Hepatocyte (in vitro differentiated cells): Measurements from ENCODE around the gene YPEL4. TPM values are rescaled to one million over a fixed set of nuclear protein-coding genes. Genes with fewer than 3 reads are reported as not detected.
"Not testable (repeated sequence)": the region's sequence is repeated elsewhere in the genome, so short reads cannot be mapped to it uniquely, and the experiment has no call there.

Experiments used
- DNase-seq: peaks from one replicate; pipeline ENCODE4 v3.0.0-alpha.2; 2016; ENCODE audit warnings: low spot score
- H2AFZ ChIP-seq: fragments of 200-600 bp; sonication (generic); 2 replicates; pipeline ENCODE4 v1.6.0; 2016; ENCODE audit warnings: antibody characterized with exemption, mild to moderate bottlenecking
- H3K27ac ChIP-seq: fragments of 200-600 bp; sonication (generic); 2 replicates; pipeline ENCODE4 v1.5.1; 2016; ENCODE audit warnings: mild to moderate bottlenecking
- H3K27me3 ChIP-seq: fragments of 200-600 bp; sonication (generic); 2 replicates; pipeline ENCODE4 v1.6.1; 2016
- H3K36me3 ChIP-seq: fragments of 200-600 bp; sonication (generic); replicated peaks from 2 replicates; pipeline ENCODE4 v1.5.1; 2016; ENCODE audit warnings: low read depth; ENCODE audit not compliant: insufficient read depth
- H3K4me1 ChIP-seq: fragments of 200-600 bp; sonication (generic); 2 replicates; pipeline ENCODE4 v1.5.1; 2016; ENCODE audit warnings: mild to moderate bottlenecking, moderate library complexity; ENCODE audit not compliant: insufficient read depth
- H3K4me2 ChIP-seq: fragments of 200-600 bp; sonication (generic); 2 replicates; pipeline ENCODE4 v1.6.0; 2016
- H3K4me3 ChIP-seq: fragments of 200-600 bp; sonication (generic); 2 replicates; pipeline ENCODE4 v1.5.1; 2016; ENCODE audit warnings: mild to moderate bottlenecking
- H3K79me2 ChIP-seq: fragments of 200-600 bp; sonication (generic); 2 replicates; pipeline ENCODE4 v1.6.0; 2017; ENCODE audit warnings: mild to moderate bottlenecking
- H3K9me2 ChIP-seq: fragments of 200-600 bp; sonication (generic); replicated peaks from 2 replicates; pipeline ENCODE4 v1.6.0; 2017; ENCODE audit warnings: mild to moderate bottlenecking; ENCODE audit not compliant: insufficient read depth
- H3K9me3 ChIP-seq: fragments of 200-600 bp; sonication (generic); 2 replicates; pipeline ENCODE4 v1.5.1; 2016; ENCODE audit warnings: low read depth, mild to moderate bottlenecking
- H4K20me1 ChIP-seq: fragments of 200-600 bp; sonication (generic); 2 replicates; pipeline ENCODE4 v1.6.0; 2016; ENCODE audit warnings: mild to moderate bottlenecking; ENCODE audit not compliant: insufficient read depth, poor library complexity, severe bottlenecking
- EZH2 ChIP-seq: fragments of 200-600 bp; sonication (generic); IDR thresholded peaks from 2 replicates; pipeline ENCODE4 v1.6.1; 2016; ENCODE audit warnings: antibody characterized with exemption, mild to moderate bottlenecking, borderline replicate concordance
- EZH2phosphoT487 ChIP-seq: fragments of 200-600 bp; sonication (generic); IDR thresholded peaks from one replicate; pipeline ENCODE4 v1.6.1; 2018; ENCODE audit warnings: antibody characterized with exemption, mild to moderate bottlenecking, low read depth, moderate library complexity; ENCODE audit not compliant: unreplicated experiment, severe bottlenecking
- WGBS: methylation state at CpG from one replicate; pipeline ENCODE4 v1.1.6; 2016; ENCODE audit warnings: low lambda C conversion rate; ENCODE audit errors: missing lambda C conversion rate; 5-methylcytosine and 5-hydroxymethylcytosine counted together
- polyA plus RNA-seq: library from polyadenylated mRNA; unstranded; fragments of >200 nt; fragmentation: Nextera tagmentation; extraction: Ambion mirVana; gene quantifications from 2 replicates; pipeline ENCODE4 v1.2.1, GENCODE V29; 2016
- total RNA-seq: library from RNA; depleted of rRNA; stranded (reverse); fragments of >200 nt; gene quantifications from 2 replicates; pipeline ENCODE4 v1.2.3, GENCODE V29; 2014
- TF ChIP-seq, protein P1 (sequence below): fragments of 200-600 bp; sonication (generic); IDR thresholded peaks from 2 replicates; pipeline ENCODE4 v1.5.1; 2016; ENCODE audit warnings: antibody characterized with exemption, mild to moderate bottlenecking; ENCODE audit not compliant: poor library complexity

YPEL4 gene
- total and polyA plus RNA-seq, 2 experiments from 2014 or later = 0.90 to 3.9 TPM

DNA sequence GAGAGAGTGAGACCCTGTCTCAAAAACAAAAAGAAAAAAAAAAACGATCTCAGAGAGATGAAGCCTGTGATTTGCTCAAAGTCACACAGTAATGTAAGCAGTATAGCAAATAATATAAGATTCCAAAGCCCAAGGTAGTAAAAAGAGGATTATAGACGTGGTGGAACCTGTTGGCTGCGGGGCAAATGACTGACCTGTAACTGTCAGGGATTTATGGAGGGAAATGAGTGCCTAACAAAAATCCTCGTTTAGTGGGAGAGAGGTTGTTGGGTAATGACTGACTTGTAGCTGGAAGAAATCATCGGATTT is 7.1 kb upstream of the YPEL4 start:
- no peak for DNase-seq
- Histone ChIP-seq H3K4me3 (peak overlapping the region; percentile 9), H3K4me1 (peaks cover 6% of the 10 kb centered on the region), H3K27me3 (no peaks in the 10 kb centered on the region), H4K20me1 (no peaks in the 10 kb centered on the region), H3K27ac (peak overlapping the region; percentile 86), H3K9me2 (no peaks in the 10 kb centered on the region), H3K4me2 (peak overlapping the region; percentile 74), H3K9me3 (no peaks in the 10 kb centered on the region), H2AFZ (peak overlapping the region; percentile 70), H3K36me3 (no peaks in the 10 kb centered on the region), H3K79me2 (peaks cover 26% of the 10 kb centered on the region)
- WGBS = 35% methylated on average over 5 of the region's 5 CpGs
- TF ChIP-seq EZH2phosphoT487 (no peak), EZH2 (no peak)
- TF ChIP-seq, protein P1, sequence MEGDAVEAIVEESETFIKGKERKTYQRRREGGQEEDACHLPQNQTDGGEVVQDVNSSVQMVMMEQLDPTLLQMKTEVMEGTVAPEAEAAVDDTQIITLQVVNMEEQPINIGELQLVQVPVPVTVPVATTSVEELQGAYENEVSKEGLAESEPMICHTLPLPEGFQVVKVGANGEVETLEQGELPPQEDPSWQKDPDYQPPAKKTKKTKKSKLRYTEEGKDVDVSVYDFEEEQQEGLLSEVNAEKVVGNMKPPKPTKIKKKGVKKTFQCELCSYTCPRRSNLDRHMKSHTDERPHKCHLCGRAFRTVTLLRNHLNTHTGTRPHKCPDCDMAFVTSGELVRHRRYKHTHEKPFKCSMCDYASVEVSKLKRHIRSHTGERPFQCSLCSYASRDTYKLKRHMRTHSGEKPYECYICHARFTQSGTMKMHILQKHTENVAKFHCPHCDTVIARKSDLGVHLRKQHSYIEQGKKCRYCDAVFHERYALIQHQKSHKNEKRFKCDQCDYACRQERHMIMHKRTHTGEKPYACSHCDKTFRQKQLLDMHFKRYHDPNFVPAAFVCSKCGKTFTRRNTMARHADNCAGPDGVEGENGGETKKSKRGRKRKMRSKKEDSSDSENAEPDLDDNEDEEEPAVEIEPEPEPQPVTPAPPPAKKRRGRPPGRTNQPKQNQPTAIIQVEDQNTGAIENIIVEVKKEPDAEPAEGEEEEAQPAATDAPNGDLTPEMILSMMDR = no peak

DNA sequence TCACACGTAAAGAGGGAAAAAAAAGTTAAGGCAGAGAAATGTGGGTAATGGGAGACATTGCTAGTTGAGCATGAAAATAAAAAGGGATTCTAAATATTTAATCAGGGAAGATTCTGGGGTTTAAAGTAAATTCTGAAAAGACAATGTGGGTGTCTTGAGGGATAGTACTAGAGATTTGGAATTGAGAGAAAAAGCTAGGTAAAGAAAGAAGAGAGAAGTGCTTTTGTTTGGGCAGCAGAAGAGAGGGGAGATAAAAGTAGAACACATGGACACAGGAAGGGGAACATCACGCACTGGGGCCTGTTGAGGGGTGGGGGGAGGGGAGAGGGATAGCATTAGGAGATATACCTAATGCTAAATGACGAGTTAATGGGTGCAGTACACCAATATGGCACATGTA is 3.5 kb upstream of the YPEL4 start:
- Histone ChIP-seq H2AFZ (no peak overlapping the region), H3K27ac (no peak overlapping the region), H3K4me2 (peak overlapping the region; percentile 14), H3K79me2 (peaks cover 3% of the 10 kb centered on the region), H3K4me1 (peaks cover 27% of the 10 kb centered on the region), H3K27me3 (peaks cover 4% of the 10 kb centered on the region), H3K9me3 (no peaks in the 10 kb centered on the region), H4K20me1 (no peaks in the 10 kb centered on the region), H3K36me3 (no peaks in the 10 kb centered on the region), H3K9me2 (no peaks in the 10 kb centered on the region), H3K4me3 (no peak overlapping the region)
- no peak for DNase-seq
- WGBS = 17% methylated on average over 3 of the region's 3 CpGs
- TF ChIP-seq EZH2phosphoT487 (no peak), EZH2 (no peak)
- TF ChIP-seq, protein P1 = no peak

DNA sequence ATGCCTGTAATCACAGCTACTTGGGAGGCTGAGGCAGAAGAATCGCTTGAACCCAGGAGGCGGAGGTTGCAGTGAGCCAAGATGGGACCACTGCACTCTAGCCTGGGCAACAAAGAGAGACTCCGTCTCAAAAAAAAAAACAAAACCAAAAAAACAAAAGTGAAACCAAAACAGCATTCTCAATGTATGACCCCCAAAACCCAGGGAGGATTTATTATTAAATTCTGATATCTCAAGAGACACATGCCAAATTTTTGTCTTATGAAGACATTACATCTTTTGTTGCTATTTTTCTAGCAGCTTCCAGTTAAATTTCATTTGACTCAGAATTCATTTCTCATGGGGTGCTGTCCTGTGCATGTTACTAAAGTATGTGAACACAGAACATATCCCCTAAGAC is 3.0 kb upstream of the YPEL4 start:
- 100% methylated on average over 1 of the region's 3 CpGs for WGBS
- no peaks in the 10 kb centered on the region for H3K79me2 ChIP-seq
- H3K4me3 ChIP-seq = no peak overlapping the region
- H3K27ac ChIP-seq = no peak overlapping the region
- H3K36me3 ChIP-seq = no peaks in the 10 kb centered on the region
- no peaks in the 10 kb centered on the region for H3K9me3 ChIP-seq
- H3K4me2 ChIP-seq = peak overlapping the region; percentile 14
- no peaks in the 10 kb centered on the region for H3K9me2 ChIP-seq
- no peak overlapping the region for H2AFZ ChIP-seq
- peaks cover 7% of the 10 kb centered on the region for H3K27me3 ChIP-seq
- no peak for TF ChIP-seq EZH2
- TF ChIP-seq, protein P1 = no peak
- TF ChIP-seq EZH2phosphoT487 = no peak
- no peak for DNase-seq
- no peaks in the 10 kb centered on the region for H4K20me1 ChIP-seq
- peaks cover 32% of the 10 kb centered on the region for H3K4me1 ChIP-seq

GRCh38 chr11:57652230-57652629 is 2.5 kb upstream of the YPEL4 start:
- not testable (repeated sequence) for H4K20me1 ChIP-seq, H2AFZ ChIP-seq, H3K9me2 ChIP-seq, H3K79me2 ChIP-seq, DNase-seq, H3K27ac ChIP-seq, H3K4me3 ChIP-seq, H3K36me3 ChIP-seq, H3K9me3 ChIP-seq, H3K4me2 ChIP-seq
- Histone ChIP-seq H3K27me3 (peaks cover 11% of the 10 kb centered on the region), H3K4me1 (peaks cover 36% of the 10 kb centered on the region)
- WGBS = 84% methylated on average over 14 of the region's 14 CpGs
